Left lung (tissue), 10 donors: ENCODE data around the gene PCDHGA3. TPM values are rescaled to one million over a fixed set of nuclear protein-coding genes. Genes with fewer than 3 reads are reported as not detected.

Experiments
- ATAC-seq: fragments of 200-7000 bp; cut with Tn5 transposase; one replicate; pipeline ENCODE4 v1.9.1; 2020; ENCODE audit warnings: moderate library complexity
- DNase-seq, 4 donors: peaks; one replicate each; pipeline ENCODE4 v3.0.0-alpha.2; 2013 to 2020
- H3K27ac ChIP-seq, 2 donors: fragments of 200-600 bp; sonication (generic) in 1 of 2; one replicate each; pipeline versions ENCODE4 v1.5.0 to v1.8.0; 2020 to 2021
- H3K27me3 ChIP-seq, 2 donors: fragments of 200-600 bp; sonication (generic) in 1 of 2; one replicate each; pipeline versions ENCODE4 v1.5.0 to v1.8.0; 2020 to 2021
- H3K36me3 ChIP-seq, 2 donors: fragments of 200-600 bp; sonication (generic) in 1 of 2; one replicate each; pipeline versions ENCODE4 v1.5.0 to v1.8.0; 2020 to 2021
- H3K4me1 ChIP-seq, 2 donors: fragments of 200-600 bp; one replicate each; pipeline ENCODE4 v1.8.0; 2021
- H3K4me3 ChIP-seq, 2 donors: fragments of 200-600 bp; sonication (generic) in 1 of 2; one replicate each; pipeline versions ENCODE4 v1.5.0 to v1.8.0; 2020 to 2021; ENCODE audit warnings: mild to moderate bottlenecking in 1 of 2
- H3K9me3 ChIP-seq, 2 donors: fragments of 200-600 bp; sonication (generic) in 1 of 2; one replicate each; pipeline versions ENCODE4 v1.5.0 to v1.8.0; 2020 to 2021
- CTCF ChIP-seq, 2 donors: fragments of 200-600 bp; sonication (generic) in 1 of 2; IDR thresholded peaks; one replicate each; pipeline versions ENCODE4 v1.5.0 to v1.8.0; 2021; ENCODE audit warnings: antibody characterized with exemption in 2 of 2
- intact Hi-C, 2 donors: fragments of 100-400 bp; cut with DNase I; formaldehyde crosslinking; loops; one replicate each; pipeline versions ENCODE4 v1.11.2 to v1.14.2; 2022
- polyA plus RNA-seq, 6 donors: library from polyadenylated mRNA; unstranded; fragments of 120-200 nt; gene quantifications; one replicate each; pipeline ENCODE4 v1.2.1, GENCODE V29; 2013; ENCODE audit not compliant: insufficient read length in 6 of 6
- total RNA-seq, 2 donors: library from RNA; stranded (reverse); fragmentation: NEBNext Ultra II Directional; extraction: Animal tissue kit (Norgen Biotek cat#: 25700); gene quantifications; one replicate each; pipeline ENCODE4 v1.2.1, GENCODE V29; 2021
- donor health status: DM: no; HTN: yes; CAD: no.
- donor health status: DM: no; HTN: no; CAD: no.

The PCDHGA3 gene
- total and polyA plus RNA-seq, 8 donors, result 1.4 to 4.4 (median 3.0) TPM

- TF ChIP-seq CTCF (IDR thresholded peaks at IDR 0.05), result no peak
- Histone ChIP-seq H3K9me3 (peaks cover 4 to 84% of the 10 kb centered on the region in 2 donors), H3K4me3 (no peak overlapping the region), H3K27ac (no peak overlapping the region), H3K36me3 (no peaks in the 10 kb centered on the region), H3K4me1 (no peaks in the 10 kb centered on the region), H3K27me3 (peaks cover 5 to 71% of the 10 kb centered on the region in 2 donors)
- DNase-seq (no peak), ATAC-seq (no peak)
- intact Hi-C loops, result no loop called here
Observed at GRCh38 chr5:141356950-141357349, 13.3 kb downstream of the PCDHGA3 start.

GRCh38 chr5:141359790-141360426 lies 16.3 kb downstream of the PCDHGA3 start, which contains the start of gene PCDHGB2:
Gene PCDHGB2 (plus strand): TSS chr5:141359994. CDS start chr5:141360136, 142 bp downstream.
- peak in 1 of 2 donors; percentile 9 for TF ChIP-seq CTCF (IDR thresholded peaks at IDR 0.05)
- H3K9me3 ChIP-seq, result peaks cover 4 to 96% of the 10 kb centered on the region in 2 donors
- no peak within 1 kb of the TSS for H3K4me3 ChIP-seq
- ATAC-seq, result no peak
- peaks cover 13 to 87% of the 10 kb centered on the region in 2 donors for H3K27me3 ChIP-seq
- H3K36me3 ChIP-seq, result no peaks in the 10 kb centered on the region
- intact Hi-C loops, result no loop called here
- DNase-seq, result no peak
- no peaks in the 10 kb centered on the region for H3K4me1 ChIP-seq
- no peak within 1 kb of the TSS for H3K27ac ChIP-seq

GRCh38 chr5:141360685-141361084 lies 17.1 kb downstream of the PCDHGA3 start:
- DNase-seq (no peak), ATAC-seq (no peak)
- Histone ChIP-seq H3K36me3 (no peaks in the 10 kb centered on the region), H3K27me3 (peaks cover 21 to 87% of the 10 kb centered on the region in 2 donors), H3K9me3 (peaks cover 4 to 96% of the 10 kb centered on the region in 2 donors), H3K27ac (no peak overlapping the region), H3K4me1 (no peaks in the 10 kb centered on the region), H3K4me3 (no peak overlapping the region)
- no peak for TF ChIP-seq CTCF (IDR thresholded peaks at IDR 0.05)
- intact Hi-C loops, result no loop called here

GRCh38 chr5:141362719-141363118 lies 19.1 kb downstream of the PCDHGA3 start:
- DNase-seq (no peak), ATAC-seq (no peak)
- no peaks in the 10 kb centered on the region for H3K36me3 ChIP-seq
- TF ChIP-seq CTCF (IDR thresholded peaks at IDR 0.05), result no peak
- H3K27ac ChIP-seq, result no peak overlapping the region
- H3K27me3 ChIP-seq, result peaks cover 40 to 91% of the 10 kb centered on the region in 2 donors
- intact Hi-C loops, result no loop called here
- H3K4me3 ChIP-seq, result no peak overlapping the region
- no peaks in the 10 kb centered on the region for H3K4me1 ChIP-seq
- peaks cover 4 to 96% of the 10 kb centered on the region in 2 donors for H3K9me3 ChIP-seq

- Histone ChIP-seq H3K4me3 (no peak within 1 kb of the TSS), H3K4me1 (no peaks in the 10 kb centered on the region), H3K27me3 (peaks cover 47 to 99% of the 10 kb centered on the region in 2 donors), H3K36me3 (no peaks in the 10 kb centered on the region), H3K9me3 (peaks cover 4 to 89% of the 10 kb centered on the region in 2 donors), H3K27ac (no peak within 1 kb of the TSS)
- intact Hi-C loops, result no loop called here
- no peak for TF ChIP-seq CTCF (IDR thresholded peaks at IDR 0.05)
- no peak for ATAC-seq
- no peak for DNase-seq
Observed at GRCh38 chr5:141363952-141364660, 20.5 kb downstream of the PCDHGA3 start, which contains the start of gene PCDHGA5. Gene PCDHGA5 (plus strand): TSS chr5:141364162. CDS start chr5:141364331, 169 bp downstream.
